GM19193 (cell line): ENCODE results near the gene DNAJA2.

Experiments used
- POLR2A ChIP-seq: IDR thresholded peaks from 4 replicates; pipeline ENCODE4 v1.6.1; 2011; ENCODE audit not compliant: insufficient read depth, insufficient read length; ENCODE audit errors: extremely low read depth

The DNAJA2 gene

DNA sequence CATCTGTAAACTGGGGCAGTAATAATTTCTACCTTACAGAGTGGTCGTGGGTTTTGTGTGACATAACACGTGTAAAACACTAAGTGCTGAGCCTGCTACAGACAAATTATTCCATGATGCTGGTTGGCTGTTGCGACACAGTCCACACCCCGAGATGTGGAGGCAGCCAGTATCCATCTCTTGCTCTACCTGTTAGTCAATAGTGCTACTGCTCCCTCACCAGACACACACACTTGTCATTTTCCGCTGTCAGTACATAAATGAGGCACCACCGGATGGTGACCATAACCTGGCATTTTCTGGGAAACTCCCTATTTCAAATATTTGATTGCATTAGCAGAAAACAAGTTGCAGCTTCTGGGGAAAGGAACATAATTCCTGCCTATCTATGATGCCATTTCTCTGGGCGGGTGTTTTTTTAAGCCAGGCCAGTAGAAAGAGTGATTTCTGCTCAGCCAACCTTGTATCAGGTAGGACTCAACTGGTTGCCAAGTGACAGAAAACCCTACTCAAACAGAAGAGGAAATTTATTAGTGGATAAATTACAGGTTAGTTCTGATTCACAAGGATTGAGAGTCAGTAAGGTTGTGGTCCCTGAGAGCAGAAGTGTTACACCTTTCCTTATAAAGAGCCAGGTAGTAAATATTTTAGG is 24.1 kb downstream of the DNAJA2 start:
- TF ChIP-seq POLR2A = no peak

GRCh38 chr16:46948548-46949166 is 24.8 kb downstream of the DNAJA2 start:
- TF ChIP-seq POLR2A = no peak

DNA sequence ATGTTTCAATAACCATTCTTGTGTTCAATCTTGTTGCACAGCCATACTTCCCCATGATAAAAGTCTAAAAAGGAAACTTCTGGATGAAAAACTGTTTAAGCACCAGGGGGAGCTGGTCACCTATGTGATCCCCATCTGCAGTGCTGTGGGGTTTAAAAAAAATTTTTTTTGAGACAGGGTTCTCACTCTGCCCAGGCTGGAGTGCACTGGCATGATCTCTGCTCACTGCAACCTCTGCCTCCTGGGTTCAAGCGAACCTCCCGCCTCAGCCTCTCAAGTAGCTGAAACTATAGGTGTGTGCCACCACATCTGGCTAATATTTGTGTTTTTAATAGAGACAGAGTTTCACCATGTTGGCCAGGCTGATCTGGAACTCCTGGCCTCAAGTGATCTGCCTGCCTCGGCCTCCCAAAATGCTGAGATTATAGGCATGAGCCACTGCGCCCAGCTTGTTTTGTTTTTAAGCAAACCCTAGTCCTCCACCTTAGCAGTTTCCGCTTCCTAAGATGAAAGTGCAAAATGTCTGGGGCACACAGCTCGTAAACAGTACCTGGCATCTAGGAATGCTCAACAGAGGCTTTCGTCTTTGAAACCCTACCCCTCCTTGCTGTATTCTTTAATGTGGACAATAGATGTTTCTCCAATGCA is 25.4 kb downstream of the DNAJA2 start:
- TF ChIP-seq POLR2A = no peak

- no peak for TF ChIP-seq POLR2A
Measured at GRCh38 chr16:46937536-46937935, 35.9 kb downstream of the DNAJA2 start.

- TF ChIP-seq POLR2A = no peak
Measured at GRCh38 chr16:46932802-46933201, 40.7 kb downstream of the DNAJA2 start.

- no peak for TF ChIP-seq POLR2A
Measured at GRCh38 chr16:46930861-46931260, 42.6 kb downstream of the DNAJA2 start.

DNA sequence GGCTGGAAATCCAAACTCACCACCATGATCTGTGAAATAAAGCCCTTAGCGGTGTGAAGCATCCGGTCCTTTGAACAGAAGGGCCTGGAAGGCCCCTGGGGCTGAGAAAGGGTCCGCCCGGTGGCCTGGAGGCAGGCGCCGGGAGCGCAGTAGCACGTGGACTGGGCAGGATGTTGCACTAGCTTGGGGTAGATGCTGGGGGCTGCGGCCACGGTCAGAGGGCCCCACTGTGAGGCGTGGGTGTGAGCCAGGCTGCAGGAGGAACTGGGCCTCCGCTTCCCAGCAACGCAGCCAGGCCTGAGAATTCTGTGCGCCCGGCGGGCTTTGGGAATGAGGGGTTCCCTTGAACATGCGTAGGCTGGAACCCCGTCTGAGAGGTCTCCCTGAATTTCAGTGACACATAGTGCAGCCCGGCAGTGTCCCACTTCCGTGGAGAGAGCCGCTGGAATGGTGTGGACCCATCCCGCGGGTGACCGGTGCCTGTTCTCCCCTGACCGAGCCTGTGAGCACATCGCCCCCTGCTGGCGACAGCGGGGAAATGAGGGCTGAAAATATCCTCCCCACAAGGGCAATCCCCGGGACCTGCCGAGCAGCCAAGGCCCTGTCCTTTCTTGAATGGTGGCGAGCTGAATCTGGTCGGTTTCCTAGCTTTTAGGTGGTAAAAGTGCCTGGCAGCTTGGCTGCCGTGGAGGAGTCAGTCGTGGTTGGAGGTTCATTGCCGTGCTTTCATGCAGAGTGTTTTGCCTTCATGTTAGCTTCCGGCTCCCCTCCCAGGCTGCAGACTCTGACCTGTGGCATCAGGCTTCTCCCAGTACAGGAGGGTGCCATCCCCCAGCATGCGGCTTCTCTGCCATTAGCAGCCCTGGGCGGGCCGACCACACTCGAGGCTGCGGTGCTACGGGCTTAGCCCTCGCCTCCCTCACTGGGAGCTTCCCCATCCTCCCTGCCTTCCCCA is 43.8 kb downstream of the DNAJA2 start:
- no peak for TF ChIP-seq POLR2A

GRCh38 chr16:46928811-46929210 is 44.7 kb downstream of the DNAJA2 start:
- no peak for TF ChIP-seq POLR2A

DNA sequence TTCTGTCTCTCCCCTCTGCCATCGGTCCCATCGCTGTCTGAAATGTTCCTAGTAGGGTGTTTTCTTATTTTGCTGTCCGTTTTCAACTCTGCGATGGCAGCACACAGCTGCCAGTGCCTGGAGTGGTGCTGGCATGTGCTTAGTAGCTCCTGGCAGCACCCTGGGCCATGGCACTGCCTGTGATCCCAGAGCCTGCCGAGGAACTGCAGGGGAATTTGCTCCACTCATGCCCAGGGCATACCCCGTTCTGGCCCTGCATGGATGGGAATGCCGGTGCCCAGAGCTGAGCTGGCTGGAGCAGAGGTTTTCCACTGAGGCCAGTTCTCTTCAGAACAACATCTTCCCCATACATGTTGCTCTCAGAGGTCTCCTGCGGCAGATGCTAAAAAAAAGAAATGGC is 46.2 kb downstream of the DNAJA2 start:
- TF ChIP-seq POLR2A = no peak

- no peak for TF ChIP-seq POLR2A
Measured at GRCh38 chr16:46926470-46927225, 46.8 kb downstream of the DNAJA2 start.

DNA sequence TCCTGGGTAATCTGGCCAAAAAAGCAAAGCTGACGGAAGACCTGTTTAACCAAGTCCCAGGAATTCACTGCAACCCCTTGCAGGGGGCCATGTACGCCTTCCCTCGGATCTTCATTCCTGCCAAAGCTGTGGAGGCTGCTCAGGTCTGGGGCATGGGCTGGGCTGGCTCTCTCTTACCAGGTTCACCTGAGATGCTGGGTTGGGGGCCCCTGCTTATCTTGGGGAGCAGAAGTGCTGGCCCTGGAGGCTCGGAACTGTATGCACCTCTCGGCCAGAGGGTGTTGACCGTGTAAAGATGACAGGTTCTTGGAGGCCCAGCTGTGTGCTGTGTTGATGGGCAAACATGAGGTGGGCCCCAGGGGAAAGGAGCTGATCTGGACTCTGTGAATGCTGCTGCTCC is 49.1 kb downstream of the DNAJA2 start:
- TF ChIP-seq POLR2A = no peak

GRCh38 chr16:46923513-46924295 is 49.8 kb downstream of the DNAJA2 start:
- no peak for TF ChIP-seq POLR2A

DNA sequence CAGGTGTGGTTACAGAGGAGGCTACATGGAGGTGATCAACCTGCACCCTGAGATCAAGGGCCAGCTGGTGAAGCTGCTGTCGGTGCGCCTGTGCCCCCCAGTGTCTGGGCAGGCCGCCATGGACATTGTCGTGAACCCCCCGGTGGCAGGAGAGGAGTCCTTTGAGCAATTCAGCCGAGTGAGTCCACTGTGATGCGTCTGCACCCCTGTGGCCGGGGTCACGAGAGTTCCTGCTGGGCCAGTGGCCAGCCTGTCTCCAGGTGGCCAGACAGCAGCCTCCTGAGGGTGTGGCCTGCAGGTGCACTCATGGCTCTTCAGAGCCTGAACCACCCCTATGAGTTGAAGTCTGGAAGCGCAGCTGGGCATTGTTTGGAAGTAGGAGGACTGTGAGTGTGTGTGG is 51.2 kb downstream of the DNAJA2 start:
- TF ChIP-seq POLR2A = no peak
